Naive thymus-derived CD4-positive, alpha-beta T cell (primary cell): ENCODE data around the gene LYG1. TPM values are rescaled to one million over a fixed set of nuclear protein-coding genes. Genes with fewer than 3 reads are reported as not detected.
"Not testable (repeated sequence)": the region's sequence is repeated elsewhere in the genome, so short reads cannot be mapped to it uniquely, and the experiment has no call there.

Experiments used
- ATAC-seq: fragments of 150-1000 bp; cut with Tn5 transposase; 2 replicates; pipeline ENCODE4 v1.10.0; 2021; ENCODE audit warnings: mild to moderate bottlenecking, moderate library complexity
- CTCF ChIA-PET: fragments of 350-600 bp; sonication (Branson Sonifier 250); formaldehyde crosslinking; loops from one replicate; lab custom pipeline; 2021; ENCODE audit warnings: antibody characterized with exemption; lab: Charles Lee
- POLR2A ChIA-PET: fragments of 350-600 bp; sonication (Branson Sonifier 250); formaldehyde crosslinking; loops from one replicate; lab custom pipeline; 2021; ENCODE audit warnings: antibody characterized with exemption, inconsistent platforms; lab: Charles Lee
- DNase-seq, 9 donors: peaks; one replicate each; pipeline versions ENCODE4 v3.0.0 to v3.0.0-alpha.2; 2020 to 2022; ENCODE audit warnings: mixed read lengths in 1 of 9
- H3K27ac ChIP-seq: one replicate; pipeline ENCODE4 v1.7.0; 2013; ENCODE audit warnings: mild to moderate bottlenecking, low read depth, low read length, moderate library complexity
- H3K27me3 ChIP-seq, 2 donors: one replicate each; pipeline ENCODE4 v1.7.0; 2013; ENCODE audit warnings: low read length in 2 of 2, mild to moderate bottlenecking in 2 of 2, moderate library complexity in 2 of 2; ENCODE audit not compliant: control insufficient read depth in 2 of 2, insufficient read depth in 2 of 2
- H3K36me3 ChIP-seq, 3 experiments: 1 replicate in 2 of 3; 2 replicates in 1 of 3; pipeline ENCODE4 v1.7.0; 2013; ENCODE audit warnings: low read length in 3 of 3, mild to moderate bottlenecking in 3 of 3, moderate library complexity in 1 of 3; ENCODE audit not compliant: insufficient read depth in 3 of 3, control insufficient read depth in 2 of 3
- H3K4me1 ChIP-seq, 2 donors: one replicate each; pipeline ENCODE4 v1.7.0; 2013; ENCODE audit warnings: low read length in 2 of 2, mild to moderate bottlenecking in 2 of 2, moderate library complexity in 1 of 2; ENCODE audit not compliant: control insufficient read depth in 2 of 2, insufficient read depth in 2 of 2
- H3K4me3 ChIP-seq: 2 replicates; pipeline ENCODE4 v1.7.0; 2013; ENCODE audit warnings: mild to moderate bottlenecking, low read length
- H3K9me3 ChIP-seq, 3 experiments: 1 replicate in 2 of 3; 2 replicates in 1 of 3; pipeline ENCODE4 v1.7.0; 2013; ENCODE audit warnings: low read length in 3 of 3; ENCODE audit not compliant: control insufficient read depth in 2 of 3
- H3K27ac Mint-ChIP-seq, 9 donors: one replicate each; pipeline ENCODE4 v1.8.0; 2020 to 2022; ENCODE audit warnings: mixed read lengths in 9 of 9, mild to moderate bottlenecking in 8 of 9, moderate library complexity in 5 of 9, inconsistent platforms in 2 of 9
- H3K27me3 Mint-ChIP-seq, 5 donors: one replicate each; pipeline ENCODE4 v1.8.0; 2021 to 2022; ENCODE audit warnings: mixed read lengths in 5 of 5, mild to moderate bottlenecking in 1 of 5
- H3K36me3 Mint-ChIP-seq, 5 donors: one replicate each; pipeline ENCODE4 v1.8.0; 2020 to 2022; ENCODE audit warnings: mixed read lengths in 5 of 5, mild to moderate bottlenecking in 3 of 5, inconsistent platforms in 1 of 5
- H3K4me1 Mint-ChIP-seq, 7 donors: one replicate each; pipeline ENCODE4 v1.8.0; 2020 to 2022; ENCODE audit warnings: mixed read lengths in 7 of 7, mild to moderate bottlenecking in 3 of 7, inconsistent platforms in 1 of 7
- H3K4me3 Mint-ChIP-seq, 10 donors: one replicate each; pipeline ENCODE4 v1.8.0; 2020 to 2022; ENCODE audit warnings: mild to moderate bottlenecking in 10 of 10, mixed read lengths in 10 of 10, moderate library complexity in 6 of 10, inconsistent platforms in 2 of 10
- H3K9me3 Mint-ChIP-seq, 11 donors: one replicate each; pipeline ENCODE4 v1.8.0; 2020 to 2022; ENCODE audit warnings: mixed read lengths in 11 of 11, mild to moderate bottlenecking in 4 of 11, inconsistent platforms in 1 of 11, moderate library complexity in 1 of 11
- intact Hi-C, 2 donors: fragments of 100-400 bp; cut with micrococcal nuclease; formaldehyde crosslinking; loops; one replicate each; pipeline ENCODE4 v1.15.1; 2023
- polyA plus RNA-seq, 2 donors: library from polyadenylated mRNA; unstranded; fragments of 300-500 nt; fragmentation: Illumina TruSeq; gene quantifications; one replicate each; pipeline ENCODE4 v1.2.3, GENCODE V29; 2021
- total RNA-seq, 6 experiments: library from RNA in 5 of 6; stranded (reverse) in 5 of 6; gene quantifications; 1 replicate in 5 of 6; 2 replicates in 1 of 6; pipeline ENCODE4 v1.2.3 and lab custom pipeline; 2021 to 2026

LYG1 gene
- total and polyA plus RNA-seq, 7 experiments from 2014 or later: 0.56 to 3.6 (median 2.9) TPM; not detected in 1

DNA sequence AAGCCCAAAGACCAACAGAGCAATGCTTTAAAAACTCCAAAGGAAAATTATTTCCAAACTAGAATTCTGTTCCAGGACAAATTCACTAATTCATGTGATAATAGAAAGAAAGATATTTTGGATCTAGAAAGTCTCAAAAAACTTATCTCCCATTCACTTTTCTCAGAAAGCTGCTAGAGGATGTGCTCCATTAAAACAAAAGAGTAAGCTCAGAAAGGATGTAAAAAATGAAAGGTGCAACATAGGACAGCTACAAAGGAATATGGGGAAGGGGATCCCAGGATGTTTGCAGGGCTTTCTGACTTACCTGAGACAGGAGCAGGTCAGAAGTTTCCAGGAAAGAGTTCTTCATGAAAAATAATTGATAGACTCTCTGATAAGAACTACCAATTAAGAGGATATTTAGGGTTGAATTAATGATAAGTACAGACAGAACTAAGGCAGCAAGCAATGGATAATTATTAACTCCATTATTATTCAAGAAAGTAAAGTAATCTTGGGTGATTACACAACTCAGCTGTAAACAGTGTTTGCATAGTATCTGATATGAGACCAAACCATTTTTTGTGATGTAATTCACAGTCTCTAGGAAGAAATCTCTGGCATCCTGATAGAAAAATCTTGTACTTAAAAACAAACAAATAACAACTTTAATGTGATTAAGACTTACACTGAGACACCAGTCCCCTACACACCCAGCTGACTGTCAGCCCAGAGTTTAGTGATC is 20.9 kb downstream of the LYG1 start:
- H3K9me3 Mint-ChIP-seq: peaks cover 3 to 23% (median 13%) of the 10 kb centered on the region in 11 donors
- ATAC-seq: no peak
- H3K36me3 Mint-ChIP-seq: peaks cover 9 to 61% (median 42%) of the 10 kb centered on the region in 5 donors
- Histone ChIP-seq H3K4me1 (no peaks in the 10 kb centered on the region), H3K4me3 (no peak overlapping the region), H3K27ac (no peak overlapping the region), H3K27me3 (no peaks in the 10 kb centered on the region), H3K9me3 (peaks cover 0 to 3% (median 0%) of the 10 kb centered on the region in 3 experiments), H3K36me3 (peaks cover 0 to 7% (median 0%) of the 10 kb centered on the region in 3 experiments)
- CTCF ChIA-PET: interaction anchor here (0.7 kb wide), 1 partner anchor 646 kb away, joined by 4 read pairs; no protein-coding TSS in a partner anchor
- intact Hi-C loops: no loop called here
- H3K4me1 Mint-ChIP-seq: no peaks in the 10 kb centered on the region
- no peaks in the 10 kb centered on the region for H3K27me3 Mint-ChIP-seq
- H3K4me3 Mint-ChIP-seq: peak overlapping the region in 1 of 10 donors; percentile 8
- POLR2A ChIA-PET: no interaction called here
- DNase-seq: no peak
- no peak overlapping the region for H3K27ac Mint-ChIP-seq

DNA sequence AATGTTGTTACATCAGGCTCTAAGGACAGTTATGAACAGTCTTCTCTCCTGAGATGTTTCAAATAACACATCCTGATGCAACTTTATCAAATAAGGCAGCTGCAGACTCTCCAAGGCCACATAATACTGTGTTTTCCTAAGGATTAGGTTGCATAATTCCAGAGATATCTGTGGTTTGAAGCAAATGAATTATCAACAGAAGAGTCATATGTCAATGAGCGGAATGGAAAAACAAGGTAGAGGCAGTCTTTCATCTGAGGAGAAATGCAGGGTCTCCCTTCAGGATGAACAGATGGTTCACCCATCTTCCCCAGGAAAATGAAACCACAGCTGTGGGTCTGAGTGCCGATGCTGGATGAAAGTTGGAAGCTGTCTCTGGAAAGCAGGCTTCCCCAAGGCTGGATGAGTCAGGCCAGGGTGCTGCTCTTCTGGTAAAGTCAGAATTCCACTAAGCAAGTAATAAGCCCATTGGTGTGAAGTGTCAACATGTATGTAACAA is 22.2 kb downstream of the LYG1 start:
- no peak overlapping the region for H3K4me3 Mint-ChIP-seq
- Histone ChIP-seq H3K36me3 (no peaks in the 10 kb centered on the region), H3K4me3 (no peak overlapping the region), H3K4me1 (no peaks in the 10 kb centered on the region), H3K27me3 (no peaks in the 10 kb centered on the region), H3K9me3 (peaks cover 0 to 3% (median 0%) of the 10 kb centered on the region in 3 experiments), H3K27ac (no peak overlapping the region)
- no peaks in the 10 kb centered on the region for H3K27me3 Mint-ChIP-seq
- intact Hi-C loops: no loop called here
- DNase-seq: no peak
- H3K36me3 Mint-ChIP-seq: peaks cover 9 to 55% (median 42%) of the 10 kb centered on the region in 5 donors
- no peak for ATAC-seq
- peaks cover 3 to 23% (median 13%) of the 10 kb centered on the region in 11 donors for H3K9me3 Mint-ChIP-seq
- no peak overlapping the region for H3K27ac Mint-ChIP-seq
- CTCF ChIA-PET: no interaction called here
- no peaks in the 10 kb centered on the region for H3K4me1 Mint-ChIP-seq
- POLR2A ChIA-PET: no interaction called here

DNA sequence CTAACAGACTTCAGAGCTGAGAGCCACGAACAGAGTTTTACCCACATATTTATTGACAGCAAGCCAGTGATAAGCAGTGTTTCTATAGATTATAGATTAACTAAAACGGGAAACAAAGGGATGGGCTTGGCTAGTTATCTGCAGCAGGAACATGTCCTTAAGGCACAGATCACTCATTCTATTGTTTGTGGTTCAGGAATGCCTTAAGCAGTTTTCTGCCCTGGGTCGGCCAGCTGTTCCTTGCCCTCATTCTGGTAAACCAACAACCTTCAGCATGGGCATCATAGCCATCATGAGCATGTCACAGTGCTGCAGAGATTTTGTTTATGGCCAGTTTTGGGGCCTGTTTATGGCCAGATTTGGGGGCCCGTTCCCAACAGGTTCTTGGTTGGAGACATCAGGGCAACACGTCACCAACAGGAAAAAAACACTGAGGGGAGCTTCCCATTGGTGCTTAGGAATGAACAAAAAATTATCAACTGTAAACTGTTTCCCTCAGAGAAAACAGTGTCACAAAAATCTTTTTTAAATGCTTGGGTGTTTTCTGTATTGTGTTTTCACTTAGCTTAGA is 22.7 kb downstream of the LYG1 start:
- H3K4me3 ChIP-seq, H3K36me3 ChIP-seq, ATAC-seq, H3K4me1 ChIP-seq, H3K27ac Mint-ChIP-seq, H3K27me3 ChIP-seq, POLR2A ChIA-PET, H3K4me3 Mint-ChIP-seq, DNase-seq, H3K4me1 Mint-ChIP-seq, H3K9me3 ChIP-seq, intact Hi-C loops, H3K27me3 Mint-ChIP-seq, H3K27ac ChIP-seq, CTCF ChIA-PET: not testable (repeated sequence)
- Mint-ChIP-seq H3K9me3 (peaks cover 3 to 23% (median 13%) of the 10 kb centered on the region in 11 donors), H3K36me3 (peaks cover 8 to 55% (median 39%) of the 10 kb centered on the region in 5 donors)

DNA sequence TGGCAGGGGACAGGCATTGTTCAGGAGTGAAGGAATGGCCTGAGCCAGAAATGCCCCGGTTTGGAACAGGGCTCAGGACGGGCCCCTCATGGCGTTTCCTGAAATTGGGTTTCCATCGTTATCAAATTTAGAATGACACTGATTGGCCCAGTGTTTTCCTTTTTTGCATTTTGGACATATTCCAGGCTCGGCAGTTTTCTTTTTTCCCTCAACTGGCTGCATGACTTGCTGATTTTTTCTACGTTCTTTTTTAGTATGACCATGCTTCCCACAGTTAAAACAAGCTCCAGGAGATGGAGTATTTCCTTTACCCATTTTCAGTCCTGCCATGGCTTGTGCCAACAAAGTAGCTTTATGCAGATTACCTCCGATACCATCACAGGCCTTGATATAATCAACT is 25.1 kb downstream of the LYG1 start:
- H3K9me3 Mint-ChIP-seq: peaks cover 10 to 32% (median 20%) of the 10 kb centered on the region in 11 donors
- H3K4me3 Mint-ChIP-seq: no peak overlapping the region
- intact Hi-C loops: no loop called here
- no peaks in the 10 kb centered on the region for H3K4me1 Mint-ChIP-seq
- Histone ChIP-seq H3K27ac (no peak overlapping the region), H3K27me3 (no peaks in the 10 kb centered on the region), H3K9me3 (peaks cover 0 to 6% (median 0%) of the 10 kb centered on the region in 3 experiments), H3K4me3 (no peak overlapping the region), H3K36me3 (no peaks in the 10 kb centered on the region), H3K4me1 (no peaks in the 10 kb centered on the region)
- DNase-seq (no peak), ATAC-seq (no peak)
- CTCF ChIA-PET: interaction anchor here (0.6 kb wide), 1 partner anchor 11 kb away, joined by 4 read pairs; no protein-coding TSS in a partner anchor
- H3K36me3 Mint-ChIP-seq: peaks cover 9 to 50% (median 37%) of the 10 kb centered on the region in 5 donors
- no peaks in the 10 kb centered on the region for H3K27me3 Mint-ChIP-seq
- POLR2A ChIA-PET: no interaction called here
- no peak overlapping the region for H3K27ac Mint-ChIP-seq

DNA sequence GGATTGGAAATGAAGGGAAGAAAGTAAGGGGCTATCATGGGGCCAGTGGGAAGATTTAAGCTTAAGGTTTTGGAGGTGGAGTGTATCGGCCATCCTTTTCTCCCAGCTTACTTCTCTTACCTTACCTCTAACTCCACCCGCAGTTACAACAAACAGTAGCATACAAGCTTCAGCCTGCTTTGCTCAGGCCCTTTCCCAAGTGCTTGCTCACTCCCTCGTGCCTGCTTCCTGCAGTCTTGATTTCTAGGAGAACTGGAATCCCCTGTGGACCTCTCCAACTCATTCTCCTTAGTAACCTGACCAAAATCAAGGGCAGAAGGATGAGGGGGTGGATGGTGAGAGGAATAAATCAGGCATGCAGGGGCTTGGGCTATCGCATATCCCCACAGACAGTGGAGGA is 39.8 kb downstream of the LYG1 start:
- Mint-ChIP-seq H3K36me3 (peaks cover 1 to 26% (median 12%) of the 10 kb centered on the region in 5 donors), H3K9me3 (peaks cover 0 to 7% (median 0%) of the 10 kb centered on the region in 11 donors)
- POLR2A ChIA-PET: interaction anchor here (0.5 kb wide), 1 partner anchor 519 kb away, joined by 3 read pairs; no protein-coding TSS in a partner anchor

DNA sequence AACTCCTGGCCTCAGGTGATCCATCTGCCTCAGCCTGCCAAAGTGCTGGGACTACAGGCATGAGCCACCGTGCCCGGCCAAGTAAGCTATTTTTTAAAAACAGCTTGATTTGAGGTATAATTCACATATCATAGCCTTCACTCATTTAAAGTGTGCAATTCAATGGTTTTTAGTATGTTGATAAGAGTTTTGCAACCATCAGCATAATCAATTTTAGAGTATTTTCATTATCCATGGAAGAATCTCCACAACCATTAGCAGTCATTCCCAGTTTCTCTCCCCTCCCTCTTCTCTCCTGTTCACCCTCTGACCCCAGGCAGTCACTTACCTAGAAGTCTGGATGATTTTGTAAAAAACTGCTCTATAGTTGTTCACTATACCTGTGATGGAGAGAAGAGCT is 40.8 kb downstream of the LYG1 start:
- DNase-seq (no peak), ATAC-seq (no peak)
- peaks cover 0 to 25% (median 7%) of the 10 kb centered on the region in 5 donors for H3K36me3 Mint-ChIP-seq
- intact Hi-C loops: no loop called here
- Histone ChIP-seq H3K9me3 (no peaks in the 10 kb centered on the region), H3K36me3 (no peaks in the 10 kb centered on the region), H3K4me1 (no peaks in the 10 kb centered on the region), H3K27me3 (no peaks in the 10 kb centered on the region), H3K27ac (no peak overlapping the region), H3K4me3 (no peak overlapping the region)
- ChIA-PET CTCF (no interaction called here), POLR2A (no interaction called here)
- H3K4me1 Mint-ChIP-seq: peaks cover 0 to 2% (median 0%) of the 10 kb centered on the region in 7 donors
- no peak overlapping the region for H3K27ac Mint-ChIP-seq
- peaks cover 0 to 2% (median 0%) of the 10 kb centered on the region in 5 donors for H3K27me3 Mint-ChIP-seq
- H3K4me3 Mint-ChIP-seq: no peak overlapping the region
- H3K9me3 Mint-ChIP-seq: peaks cover 0 to 7% (median 0%) of the 10 kb centered on the region in 11 donors

More for the DNA sequence above, 39.8 kb downstream of the LYG1 start:
- H3K4me3 Mint-ChIP-seq: no peak overlapping the region
- Histone ChIP-seq H3K27ac (no peak overlapping the region), H3K36me3 (no peaks in the 10 kb centered on the region), H3K27me3 (no peaks in the 10 kb centered on the region), H3K4me3 (no peak overlapping the region), H3K9me3 (no peaks in the 10 kb centered on the region), H3K4me1 (no peaks in the 10 kb centered on the region)
- H3K4me1 Mint-ChIP-seq: peaks cover 0 to 2% (median 0%) of the 10 kb centered on the region in 7 donors
- peaks cover 0 to 2% (median 0%) of the 10 kb centered on the region in 5 donors for H3K27me3 Mint-ChIP-seq
- intact Hi-C loops: no loop called here
- ATAC-seq (no peak), DNase-seq (no peak)
- no peak overlapping the region for H3K27ac Mint-ChIP-seq
- CTCF ChIA-PET: no interaction called here
